Stimulated activated CD8-positive, alpha-beta memory T cell treated with anti-CD3 and anti-CD28 coated beads, Interleukin-4, amount 100 ng/mL, for 1 hour (primary cell): ENCODE data around the gene CCR4.
"Not testable (repeated sequence)": the region's sequence is repeated elsewhere in the genome, so short reads cannot be mapped to it uniquely, and the experiment has no call there.

Experiments used
- DNase-seq, 2 donors: peaks; one replicate each; pipeline ENCODE4 v3.0.0-alpha.2; 2020; ENCODE audit warnings: low read depth in 2 of 2, low spot score in 1 of 2

The CCR4 gene

GRCh38 chr3:32951410-32951811 is at the start of gene CCR4:
Gene CCR4, plus strand, starts transcription at chr3:32951644. Its CDS starts 1,779 bp downstream, at chr3:32953423.
- peak in 1 of 2 donors; percentile 26 for DNase-seq

- not testable (repeated sequence) for DNase-seq
Observed at GRCh38 chr3:32902887-32903371, 48.5 kb upstream of the CCR4 start.

- no peak for DNase-seq
Observed at GRCh38 chr3:32903953-32904352, 47.5 kb upstream of the CCR4 start.

GRCh38 chr3:32909999-32910398 is 41.4 kb upstream of the CCR4 start:
- DNase-seq: no peak

- no peak for DNase-seq
Observed at GRCh38 chr3:32910954-32911353, 40.5 kb upstream of the CCR4 start.

GRCh38 chr3:32912046-32912445 is 39.4 kb upstream of the CCR4 start:
- DNase-seq: no peak

GRCh38 chr3:32913790-32914446 is 37.5 kb upstream of the CCR4 start:
- DNase-seq: no peak

- no peak for DNase-seq
Observed at GRCh38 chr3:32919920-32920319, 31.5 kb upstream of the CCR4 start.

- no peak for DNase-seq
Observed at GRCh38 chr3:32922078-32922477, 29.4 kb upstream of the CCR4 start.

GRCh38 chr3:32930161-32930560 is 21.3 kb upstream of the CCR4 start:
- no peak for DNase-seq

GRCh38 chr3:32931273-32931672 is 20.2 kb upstream of the CCR4 start:
- not testable (repeated sequence) for DNase-seq

GRCh38 chr3:32934150-32934742 is 17.2 kb upstream of the CCR4 start:
- DNase-seq: no peak

- DNase-seq: no peak
Observed at GRCh38 chr3:32937331-32937730, 14.1 kb upstream of the CCR4 start.

GRCh38 chr3:32939531-32940284 is 11.7 kb upstream of the CCR4 start:
- DNase-seq: not testable (repeated sequence)

GRCh38 chr3:32940726-32941125 is 10.7 kb upstream of the CCR4 start:
- no peak for DNase-seq

- no peak for DNase-seq
Observed at GRCh38 chr3:32945136-32945535, 6.3 kb upstream of the CCR4 start.

- not testable (repeated sequence) for DNase-seq
Observed at GRCh38 chr3:32945598-32945997, 5.8 kb upstream of the CCR4 start.

GRCh38 chr3:32946973-32947788 is 4.3 kb upstream of the CCR4 start:
- DNase-seq: no peak

GRCh38 chr3:32947789-32948238 is 3.6 kb upstream of the CCR4 start:
- DNase-seq: peak; percentile 86 to 89

GRCh38 chr3:32948625-32949445 is 2.6 kb upstream of the CCR4 start:
- DNase-seq: no peak
